Right forelimb (tissue), 1 donor: ENCODE results near the gene TMEM178B.
"Not testable (repeated sequence)": the region's sequence is repeated elsewhere in the genome, so short reads cannot be mapped to it uniquely, and the experiment has no call there.

Experiments
- DNase-seq: peaks from one replicate; pipeline ENCODE4 v3.0.0-alpha.2; 2018

Gene TMEM178B

DNA sequence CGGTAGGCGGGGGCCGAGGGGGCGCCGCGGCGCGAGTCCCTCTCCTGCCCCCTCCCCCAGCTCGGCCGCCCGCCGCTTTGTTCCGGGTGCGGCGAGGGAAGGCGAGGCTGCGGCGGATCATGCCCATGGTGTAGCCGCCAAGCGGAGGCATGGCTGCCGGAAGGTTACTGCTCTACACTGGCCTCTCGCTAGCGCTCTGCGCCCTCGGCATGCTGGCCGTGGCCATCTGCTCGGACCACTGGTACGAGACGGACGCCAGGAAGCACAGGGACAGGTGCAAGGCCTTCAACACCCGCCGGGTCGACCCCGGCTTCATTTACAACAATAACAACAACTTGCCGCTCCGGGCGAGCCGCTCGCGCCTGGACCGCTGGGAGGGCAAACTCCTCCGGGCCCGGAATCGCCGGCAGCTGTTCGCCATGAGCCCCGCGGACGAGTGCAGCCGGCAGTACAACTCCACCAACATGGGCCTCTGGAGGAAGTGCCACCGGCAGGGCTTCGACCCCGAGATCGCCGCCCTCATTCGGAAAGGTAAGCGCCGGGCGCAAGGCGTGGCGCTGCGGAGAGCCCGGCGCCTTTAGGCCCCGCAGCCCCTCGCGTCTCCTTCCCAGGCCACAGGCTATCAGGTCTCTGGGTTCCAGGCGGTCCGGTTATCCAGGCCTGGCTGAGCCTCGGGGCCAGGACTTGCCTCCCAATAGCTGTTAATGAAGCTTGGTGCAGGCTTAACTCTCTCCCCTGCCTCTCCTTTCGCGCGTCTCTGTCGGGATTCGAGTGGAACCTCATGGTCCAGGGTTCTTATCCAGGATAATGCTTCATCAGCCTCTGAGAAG, 513 bp downstream of the TMEM178B start:
- no peak for DNase-seq

DNA sequence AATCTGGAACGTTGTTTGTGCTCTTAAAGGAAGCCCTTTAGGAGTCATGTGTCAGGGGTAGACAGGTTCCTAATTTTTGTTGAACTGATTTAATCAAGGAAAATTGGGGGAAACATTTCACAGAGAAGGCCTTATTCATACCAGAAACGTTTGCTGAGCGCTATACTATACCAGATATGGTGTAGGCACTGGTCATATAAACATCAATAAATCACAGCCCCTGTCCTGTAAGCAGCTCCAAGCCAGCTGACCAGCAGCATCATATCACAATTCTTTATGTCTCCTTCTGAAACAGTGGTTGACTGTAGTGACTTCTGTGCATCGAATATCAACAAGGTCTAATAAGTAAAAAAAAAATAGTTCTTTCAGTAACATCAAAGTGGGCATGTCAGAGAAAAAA, 1.1 kb downstream of the TMEM178B start:
- DNase-seq = no peak

DNA sequence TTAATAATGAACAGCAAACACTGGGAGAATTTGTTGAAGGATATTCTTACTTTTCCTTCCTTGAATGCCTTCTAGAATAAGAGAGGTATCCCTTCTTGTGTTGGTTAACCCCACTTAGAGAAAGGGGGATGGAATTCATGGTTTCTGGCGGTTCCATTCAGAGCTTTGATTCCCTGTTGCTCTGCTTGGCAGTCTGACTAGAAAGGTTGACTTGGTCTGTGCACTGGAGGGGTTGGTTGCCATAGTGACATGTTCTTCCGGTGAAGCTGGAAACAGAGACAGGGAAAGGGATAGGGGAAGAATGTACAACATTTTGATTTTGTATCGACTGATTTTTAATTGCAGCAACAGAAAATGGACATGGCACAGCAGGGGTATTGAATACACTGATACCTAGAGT, 2.5 kb downstream of the TMEM178B start:
- no peak for DNase-seq

DNA sequence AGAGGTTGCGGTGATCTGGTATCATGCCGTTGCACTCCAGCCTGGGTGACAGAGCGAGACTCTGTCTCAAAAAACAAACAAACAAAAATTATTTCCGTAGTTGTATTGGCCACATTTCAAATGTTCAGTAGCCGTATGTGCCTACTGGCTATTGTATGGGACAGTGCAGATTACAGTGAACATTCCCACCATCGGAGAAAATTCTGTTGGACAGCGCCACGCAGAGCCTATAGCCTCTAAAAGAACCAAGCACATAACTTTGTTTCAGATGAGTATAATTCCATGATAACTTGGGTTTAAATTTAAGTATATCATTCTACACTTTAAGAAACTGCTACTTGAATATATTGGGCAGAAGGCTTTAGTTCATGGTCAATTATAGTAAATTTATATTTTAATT, 5.4 kb downstream of the TMEM178B start:
- no peak for DNase-seq

- not testable (repeated sequence) for DNase-seq
Observed at GRCh38 chr7:141089490-141089889, 15.6 kb downstream of the TMEM178B start.

DNA sequence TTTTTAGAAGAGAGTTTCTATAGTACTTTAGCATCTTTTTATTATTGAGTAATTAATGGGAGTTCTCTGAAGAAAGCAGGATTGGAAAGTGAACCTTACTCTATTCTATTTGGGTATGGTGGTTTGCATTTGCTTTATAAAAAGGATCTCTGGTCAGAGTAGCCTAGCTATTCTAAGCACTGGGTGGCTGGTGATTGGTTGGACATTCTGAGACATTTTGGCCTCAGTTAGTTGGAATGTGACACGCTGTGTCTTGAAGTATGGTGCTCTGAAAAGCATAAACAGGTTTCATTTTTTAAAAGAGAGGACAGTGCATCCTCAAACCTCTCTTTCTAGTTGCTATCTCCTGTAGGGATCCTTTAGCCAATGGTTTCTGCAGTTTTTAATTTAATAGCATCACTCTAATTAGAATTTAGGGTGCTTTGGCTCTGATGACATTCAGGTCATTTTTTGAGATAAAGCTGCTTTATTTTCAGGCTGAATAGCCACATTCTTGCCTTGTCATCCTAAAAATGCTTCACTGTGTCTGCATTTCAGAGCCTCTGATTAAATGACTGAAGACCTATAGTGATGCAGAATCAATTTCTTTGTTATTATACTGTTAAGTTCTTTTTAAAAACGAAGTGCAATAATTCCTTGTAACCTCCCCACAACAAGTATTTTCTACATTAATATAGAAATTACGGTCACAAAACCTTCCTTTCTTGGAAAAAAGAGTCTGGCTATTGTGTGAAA, 20.6 kb downstream of the TMEM178B start:
- no peak for DNase-seq

DNA sequence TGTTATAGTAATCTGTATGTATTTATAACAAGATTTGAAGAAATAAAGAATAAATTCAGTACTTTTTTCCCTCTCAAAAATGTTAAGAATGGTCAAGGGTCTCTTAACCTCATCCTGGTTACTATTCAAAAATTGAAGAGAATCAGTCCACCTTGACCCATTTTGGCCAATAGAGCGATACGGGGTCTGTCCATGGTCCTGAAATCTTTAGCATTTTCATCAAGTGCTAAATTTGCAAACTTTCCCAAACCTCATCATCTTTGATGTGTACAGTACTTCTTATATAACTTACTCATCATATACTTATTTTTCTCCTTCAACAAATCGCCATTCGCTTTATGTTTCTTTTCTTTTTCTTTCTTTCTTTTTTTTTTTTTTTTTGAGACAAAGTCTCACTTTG, 23.6 kb downstream of the TMEM178B start:
- DNase-seq = no peak

GRCh38 chr7:141102436-141102835, 28.6 kb downstream of the TMEM178B start:
- DNase-seq = no peak

DNA sequence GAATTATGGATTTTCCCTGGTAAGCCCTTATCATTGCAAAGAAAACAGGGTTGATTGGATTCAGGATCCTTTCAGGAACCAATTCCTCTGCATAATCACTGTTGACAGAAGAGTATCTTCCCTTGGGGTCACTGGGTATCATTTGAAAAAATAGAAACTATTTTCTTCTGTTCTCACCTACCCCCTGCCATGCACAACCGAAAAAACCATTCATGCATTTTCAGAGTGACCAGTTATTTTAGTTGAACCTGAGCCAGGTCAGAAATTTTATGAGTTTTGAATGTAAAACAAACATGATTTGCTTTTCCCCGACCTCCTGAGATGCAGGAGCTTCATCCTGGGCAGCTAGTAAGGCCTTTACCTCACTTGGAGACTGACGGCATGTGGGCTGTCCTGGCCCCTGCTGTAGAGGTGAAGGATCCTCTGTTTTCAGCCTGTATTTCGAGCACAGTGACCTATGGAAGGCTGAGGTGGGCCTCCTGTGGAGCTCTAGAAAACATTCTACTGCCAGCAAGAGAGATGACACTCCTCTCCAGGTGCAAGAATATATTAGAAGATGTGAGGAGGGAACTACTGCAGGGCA, 30.1 kb downstream of the TMEM178B start:
- DNase-seq = no peak

- DNase-seq = no peak
Observed at GRCh38 chr7:141113131-141113530, 39.3 kb downstream of the TMEM178B start.

DNA sequence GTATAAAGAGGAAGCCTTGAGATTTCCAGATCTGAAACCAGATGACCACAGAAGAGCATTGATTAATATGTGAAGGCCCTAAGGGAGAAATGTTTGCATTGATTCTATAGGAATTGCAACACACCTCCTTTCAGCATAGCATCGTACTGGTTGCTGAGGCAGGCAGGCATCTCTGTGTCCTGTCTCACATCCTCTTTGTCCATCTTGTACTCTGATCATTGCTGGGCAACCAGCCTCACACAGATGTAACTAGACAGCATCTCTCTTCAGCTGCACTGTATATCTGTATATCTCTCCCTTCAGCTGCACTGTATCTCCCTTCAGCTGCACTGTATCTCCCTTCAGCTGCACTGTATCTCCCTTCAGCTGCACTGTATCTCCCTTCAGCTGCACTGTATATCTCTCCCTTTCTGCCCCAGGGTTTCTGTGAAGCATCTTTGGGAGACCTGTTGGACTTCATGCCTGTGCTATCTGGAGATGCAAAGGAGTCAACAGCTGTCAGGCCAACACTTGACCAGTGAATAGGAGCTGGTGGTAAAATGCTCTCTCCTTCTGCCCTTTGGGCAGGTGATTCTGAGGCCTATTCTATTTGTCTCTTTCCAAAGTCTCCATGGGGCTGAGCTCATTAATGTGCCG, 40.3 kb downstream of the TMEM178B start:
- DNase-seq = no peak

DNA sequence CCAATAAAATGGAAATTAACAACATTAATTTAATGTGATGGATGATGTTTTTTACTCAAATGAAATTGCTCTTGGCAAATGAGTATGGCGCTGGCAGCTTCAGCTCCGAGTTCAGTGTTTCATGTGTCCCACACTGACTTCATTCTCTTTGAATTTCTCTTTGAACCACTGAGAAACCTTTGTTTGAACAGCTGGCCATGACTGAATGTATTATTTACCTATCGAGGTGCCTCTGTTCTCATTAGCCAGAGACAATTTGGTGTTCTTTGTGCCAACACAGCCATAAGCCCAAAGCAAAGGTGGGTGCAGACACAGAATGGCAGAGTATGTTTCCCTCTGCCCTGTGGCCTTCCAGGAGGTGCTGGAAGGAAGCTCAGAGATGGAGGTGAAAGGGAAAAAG, 42.1 kb downstream of the TMEM178B start:
- DNase-seq = no peak

GRCh38 chr7:141116661-141117060, 42.8 kb downstream of the TMEM178B start:
- DNase-seq = not testable (repeated sequence)

DNA sequence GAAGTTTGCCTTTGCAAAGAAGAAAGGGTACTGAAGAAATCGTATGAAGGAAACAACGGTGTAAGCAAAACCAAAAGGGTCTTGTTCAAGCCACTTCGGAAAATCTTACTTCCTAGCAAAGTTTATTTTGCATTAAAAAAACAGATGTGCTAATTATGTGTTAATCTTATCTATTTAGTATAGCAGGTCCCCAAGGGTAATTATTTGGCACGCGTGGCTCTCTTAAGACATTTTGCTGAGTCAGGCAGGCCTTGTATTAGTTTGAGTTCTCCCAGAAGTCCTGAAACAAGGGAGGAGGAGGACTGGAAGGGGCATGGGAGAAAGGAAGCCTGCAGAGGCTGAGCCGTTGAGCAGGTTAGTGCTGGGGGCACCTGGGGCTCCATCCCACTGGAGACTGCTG, 44.9 kb downstream of the TMEM178B start:
- DNase-seq = no peak

DNA sequence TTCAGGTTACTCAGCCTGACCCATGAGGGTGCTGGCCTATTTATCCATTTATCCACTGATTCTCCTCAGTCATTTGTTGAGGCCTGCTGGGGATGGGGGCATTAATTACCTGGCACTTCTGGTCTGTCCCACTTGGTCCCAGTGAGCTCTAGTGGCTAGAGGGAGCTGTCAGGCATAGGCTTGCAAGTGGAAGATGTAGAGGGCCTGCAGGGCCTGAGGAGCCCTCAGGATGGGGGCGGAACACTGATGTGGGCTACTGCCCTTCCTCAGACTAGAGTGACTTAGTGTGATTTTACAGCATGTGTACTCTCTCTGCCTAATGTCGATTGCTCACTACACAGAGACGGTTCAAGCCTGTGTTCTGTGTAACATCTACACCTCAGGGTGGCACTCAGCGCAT, 45.3 kb downstream of the TMEM178B start:
- no peak for DNase-seq

- no peak for DNase-seq
Observed at GRCh38 chr7:141122736-141123135, 48.9 kb downstream of the TMEM178B start.

DNA sequence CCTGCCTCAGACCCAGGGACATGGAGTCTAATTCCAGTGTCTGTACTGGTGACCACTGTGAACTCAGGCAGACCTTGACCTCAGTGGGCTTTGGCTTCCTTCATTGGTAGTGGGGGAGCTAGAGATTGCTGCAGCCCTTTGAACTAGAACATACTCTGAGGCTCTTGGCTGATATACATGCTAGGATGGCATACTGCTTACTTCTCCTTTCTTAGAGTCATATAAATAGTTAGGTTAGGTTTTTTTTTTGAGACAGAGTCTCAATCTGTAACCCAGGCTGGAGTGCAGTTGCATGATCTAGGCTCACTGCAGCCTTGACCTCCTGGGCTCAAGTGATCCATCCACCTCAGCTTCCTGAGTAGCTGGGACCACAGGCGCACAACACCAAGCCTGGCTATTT, 49.7 kb downstream of the TMEM178B start:
- DNase-seq = no peak

DNA sequence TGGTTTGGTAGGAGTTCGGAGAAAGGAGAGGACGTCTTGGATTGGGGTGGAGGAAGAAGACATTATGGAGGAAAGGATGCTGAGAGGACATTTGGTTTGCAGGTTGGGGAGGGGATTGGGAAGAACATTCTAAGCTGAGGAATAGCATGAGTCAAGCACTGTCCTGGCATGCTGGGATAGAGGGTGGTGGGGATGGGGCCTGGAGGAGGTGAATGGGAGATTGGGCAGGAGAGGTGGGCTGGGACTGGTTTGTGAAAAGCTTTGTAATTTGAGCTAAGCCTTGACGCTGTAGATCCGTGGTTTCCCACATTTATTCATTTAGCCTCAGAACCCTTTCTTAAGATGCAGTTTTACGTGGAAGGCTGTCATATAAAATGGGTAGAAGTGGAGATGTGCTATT, 52.2 kb downstream of the TMEM178B start:
- no peak for DNase-seq

- DNase-seq = no peak
Observed at GRCh38 chr7:141128506-141128905, 54.6 kb downstream of the TMEM178B start.

DNA sequence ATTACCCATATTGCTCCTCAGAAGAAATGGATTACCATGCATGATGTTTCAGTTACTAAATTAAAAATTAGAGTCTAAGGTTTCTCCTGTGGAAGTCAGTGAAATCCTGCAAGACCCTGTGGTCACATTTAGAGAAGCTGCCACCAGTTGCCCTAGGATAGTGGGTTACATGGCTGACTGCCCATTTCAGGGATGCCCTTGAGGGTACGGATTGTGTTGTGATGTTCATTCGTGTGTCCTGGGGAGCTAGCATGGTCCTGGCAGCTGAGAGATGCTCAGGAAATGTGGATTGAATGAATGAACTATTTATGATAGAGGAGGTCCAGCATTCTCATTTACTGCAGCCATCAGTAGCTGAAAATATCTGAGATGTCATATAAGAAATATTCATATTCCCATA, 55.1 kb downstream of the TMEM178B start:
- DNase-seq = no peak

DNA sequence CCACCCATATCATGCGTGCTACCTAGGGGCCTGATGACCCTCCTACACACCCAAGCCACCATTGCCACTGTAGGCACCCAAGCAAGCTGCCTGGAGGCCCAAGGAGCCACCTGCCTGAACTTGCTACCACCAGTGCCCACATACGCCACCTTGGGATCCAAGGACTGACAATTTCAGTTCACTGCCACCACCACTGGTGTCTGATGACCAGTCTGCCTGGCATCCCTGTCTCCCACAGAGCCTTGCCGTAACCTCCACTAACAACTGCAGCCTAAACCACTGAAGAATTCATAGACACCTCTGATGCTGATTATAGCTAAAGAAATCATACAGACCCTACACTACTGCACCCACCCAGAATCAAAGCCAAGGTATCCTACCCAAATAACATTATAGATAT, 58.8 kb downstream of the TMEM178B start:
- DNase-seq = no peak

GRCh38 chr7:141133646-141134045, 59.8 kb downstream of the TMEM178B start:
- DNase-seq = no peak

DNA sequence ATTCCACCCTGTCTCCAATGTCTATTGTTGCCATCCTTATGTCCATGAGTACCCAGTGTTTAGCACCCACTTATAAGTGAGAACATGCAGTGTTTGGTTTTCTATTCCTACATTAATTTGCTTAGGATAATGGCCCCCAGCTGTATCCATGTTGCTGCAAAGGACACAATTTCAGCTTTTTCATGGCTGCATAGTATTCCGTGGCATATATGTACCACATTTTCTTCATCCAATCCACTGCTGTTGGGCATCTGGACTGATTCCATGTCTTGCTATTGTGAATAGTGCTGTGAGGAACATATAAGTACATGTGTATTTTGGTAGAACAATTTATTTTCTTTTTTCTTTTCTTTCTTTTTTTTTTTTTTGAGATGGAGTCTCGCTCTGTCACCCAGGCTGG, 68.2 kb downstream of the TMEM178B start:
- DNase-seq = no peak
